ENCODE data around the gene ATP1B1.

The ATP1B1 gene

DNA sequence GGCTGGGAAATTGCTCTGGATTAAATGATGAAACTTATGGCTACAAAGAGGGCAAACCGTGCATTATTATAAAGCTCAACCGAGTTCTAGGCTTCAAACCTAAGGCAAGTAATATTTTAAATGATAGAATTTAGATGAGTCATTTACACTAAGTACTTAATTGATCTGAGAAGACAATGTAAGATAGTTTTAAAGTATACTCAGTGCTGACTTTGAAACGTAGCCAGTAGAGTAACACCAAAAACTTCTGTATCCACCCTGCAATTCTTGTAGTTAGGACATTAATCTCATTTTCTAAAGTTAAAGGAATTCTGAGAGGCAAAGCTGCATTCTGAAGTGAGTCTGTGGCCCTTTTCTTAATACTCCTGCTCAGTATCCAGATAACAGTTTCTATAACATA, 20.8 kb downstream of the ATP1B1 start:
- H3K4me3 ChIP-seq (ENCODE audit: low read depth, low read length) = no peak overlapping the region
- TF ChIP-seq MYC (IDR thresholded peaks at IDR 0.05; ENCODE audit: low read depth, low read length) = no peak
- TF ChIP-seq, protein P1, sequence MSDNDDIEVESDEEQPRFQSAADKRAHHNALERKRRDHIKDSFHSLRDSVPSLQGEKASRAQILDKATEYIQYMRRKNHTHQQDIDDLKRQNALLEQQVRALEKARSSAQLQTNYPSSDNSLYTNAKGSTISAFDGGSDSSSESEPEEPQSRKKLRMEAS (IDR thresholded peaks at IDR 0.05; ENCODE audit: low read depth, low read length) = no peak
- no peak for TF ChIP-seq POLR2A (IDR thresholded peaks at IDR 0.05; ENCODE audit: extremely low read depth, insufficient read length)
- no peak for TF ChIP-seq CTCF (IDR thresholded peaks at IDR 0.05; ENCODE audit: low read depth, low read length)

GRCh38 chr1:169128562-169128961, 22.1 kb downstream of the ATP1B1 start:
- H3K4me3 ChIP-seq (ENCODE audit: low read depth, low read length) = no peak overlapping the region
- TF ChIP-seq, protein P1 (IDR thresholded peaks at IDR 0.05; ENCODE audit: low read depth, low read length) = no peak
- no peak for TF ChIP-seq POLR2A (IDR thresholded peaks at IDR 0.05; ENCODE audit: extremely low read depth, insufficient read length)
- no peak for TF ChIP-seq CTCF (IDR thresholded peaks at IDR 0.05; ENCODE audit: low read depth, low read length)
- TF ChIP-seq MYC (IDR thresholded peaks at IDR 0.05; ENCODE audit: low read depth, low read length) = no peak
- no peak for DNase-seq (ENCODE audit: low read depth)

More for the DNA sequence above, 20.8 kb downstream of the ATP1B1 start:
- no peak for DNase-seq (ENCODE audit: low read depth)

DNA sequence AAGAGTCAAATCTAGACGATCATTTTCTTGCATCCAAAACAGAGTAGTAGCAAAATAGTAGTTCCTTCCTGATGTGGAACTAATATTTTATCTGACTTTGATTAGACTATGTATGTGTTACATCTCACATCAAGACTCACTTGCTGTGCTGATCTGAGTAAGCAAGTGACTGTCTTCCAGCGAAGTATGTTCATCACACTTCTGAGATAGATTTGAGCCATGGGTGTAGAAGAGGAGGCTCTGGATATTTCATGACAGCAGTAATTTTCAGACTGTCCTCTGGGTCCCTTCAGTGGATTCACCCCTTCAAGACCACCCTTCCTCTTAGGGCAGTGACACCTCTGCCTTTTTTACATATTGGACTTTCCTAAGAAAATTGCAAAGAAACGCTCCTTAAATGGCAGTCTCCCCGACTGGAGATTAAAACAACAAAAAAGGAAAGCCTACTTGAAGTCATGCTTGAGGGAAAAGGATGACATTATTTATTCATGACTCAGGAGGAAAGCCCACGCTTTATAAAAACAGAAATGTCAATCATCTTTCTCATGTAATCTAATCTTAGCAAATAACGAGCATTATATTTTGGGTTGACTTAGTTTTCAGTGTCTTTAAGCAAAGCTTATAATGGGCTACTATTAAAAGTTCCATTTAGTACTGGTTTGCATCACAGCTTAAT, 22.8 kb downstream of the ATP1B1 start:
- H3K4me3 ChIP-seq (ENCODE audit: low read depth, low read length) = no peak overlapping the region
- no peak for DNase-seq (ENCODE audit: low read depth)

DNA sequence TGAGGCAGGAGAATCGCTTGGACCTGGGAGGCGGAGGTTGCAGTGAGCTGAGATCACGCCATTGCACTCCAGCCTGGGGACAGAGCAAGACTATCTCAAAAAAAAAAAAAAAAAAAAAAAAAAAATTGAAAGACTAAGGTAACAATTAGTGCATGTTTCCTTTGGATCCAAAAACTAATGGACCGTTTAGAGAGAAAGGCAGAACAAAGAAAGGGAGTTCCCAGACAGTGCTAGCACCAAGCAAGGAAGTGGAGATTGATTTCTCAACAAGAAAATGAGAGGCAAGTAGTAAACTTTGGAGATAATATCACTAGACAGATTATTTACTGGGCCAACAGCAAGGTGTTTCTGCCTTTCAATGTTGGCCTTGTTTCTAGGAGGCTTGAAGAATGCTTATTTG, 24.2 kb downstream of the ATP1B1 start:
- no peak overlapping the region for H3K4me3 ChIP-seq (ENCODE audit: low read depth, low read length)
- no peak for DNase-seq (ENCODE audit: low read depth)
- TF ChIP-seq, protein P1 (IDR thresholded peaks at IDR 0.05; ENCODE audit: low read depth, low read length) = no peak
- no peak for TF ChIP-seq MYC (IDR thresholded peaks at IDR 0.05; ENCODE audit: low read depth, low read length)
- no peak for TF ChIP-seq POLR2A (IDR thresholded peaks at IDR 0.05; ENCODE audit: extremely low read depth, insufficient read length)
- TF ChIP-seq CTCF (IDR thresholded peaks at IDR 0.05; ENCODE audit: low read depth, low read length) = no peak

More for the DNA sequence above, 22.8 kb downstream of the ATP1B1 start:
- no peak for TF ChIP-seq POLR2A (IDR thresholded peaks at IDR 0.05; ENCODE audit: extremely low read depth, insufficient read length)
- TF ChIP-seq, protein P1 (IDR thresholded peaks at IDR 0.05; ENCODE audit: low read depth, low read length) = no peak
- no peak for TF ChIP-seq CTCF (IDR thresholded peaks at IDR 0.05; ENCODE audit: low read depth, low read length)
- no peak for TF ChIP-seq MYC (IDR thresholded peaks at IDR 0.05; ENCODE audit: low read depth, low read length)

- DNase-seq (ENCODE audit: low read depth) = no peak
Measured at GRCh38 chr1:169132512-169133227, 26.2 kb downstream of the ATP1B1 start.

More at GRCh38 chr1:169132512-169133227, 26.2 kb downstream of the ATP1B1 start:
- H3K4me3 ChIP-seq (ENCODE audit: low read depth, low read length) = no peak overlapping the region
- no peak for TF ChIP-seq MYC (IDR thresholded peaks at IDR 0.05; ENCODE audit: low read depth, low read length)
- TF ChIP-seq CTCF (IDR thresholded peaks at IDR 0.05; ENCODE audit: low read depth, low read length) = no peak
- TF ChIP-seq, protein P1 (IDR thresholded peaks at IDR 0.05; ENCODE audit: low read depth, low read length) = no peak
- no peak for TF ChIP-seq POLR2A (IDR thresholded peaks at IDR 0.05; ENCODE audit: extremely low read depth, insufficient read length)

Measured in NB4 (cell line).